Upper lobe of left lung (tissue), 4 donors: Measurements from ENCODE around the gene TREX2.

Experiments used
- EP300 ChIP-seq, 4 donors: sonication (generic); formaldehyde crosslinking; IDR thresholded peaks; one replicate each; pipeline ENCODE4 v1.5.1; 2017; ENCODE audit warnings: antibody characterized with exemption in 4 of 4, control low read depth in 2 of 4
- POLR2A ChIP-seq, 4 donors: fragments of 450-650 bp; IDR thresholded peaks; one replicate each; pipeline ENCODE4 v1.5.1; 2016 to 2017; ENCODE audit warnings: antibody characterized with exemption in 4 of 4, mild to moderate bottlenecking in 2 of 4
- POLR2AphosphoS5 ChIP-seq, 2 donors: sonication (generic); formaldehyde crosslinking; IDR thresholded peaks; one replicate each; pipeline ENCODE4 v1.5.1; 2017; ENCODE audit warnings: antibody characterized with exemption in 2 of 2
- TF ChIP-seq, protein P1 (sequence below), 6 experiments: fragments of 450-650 bp in 4 of 6; fragments of 200-600 bp in 2 of 6; sonication (generic) in 2 of 6; IDR thresholded peaks; one replicate each; pipeline ENCODE4 v1.5.1; 2016 to 2019; ENCODE audit warnings: antibody characterized with exemption in 6 of 6

GRCh38 chrX:153494061-153494460 lies 48.2 kb upstream of the TREX2 start:
- TF ChIP-seq, protein P1, sequence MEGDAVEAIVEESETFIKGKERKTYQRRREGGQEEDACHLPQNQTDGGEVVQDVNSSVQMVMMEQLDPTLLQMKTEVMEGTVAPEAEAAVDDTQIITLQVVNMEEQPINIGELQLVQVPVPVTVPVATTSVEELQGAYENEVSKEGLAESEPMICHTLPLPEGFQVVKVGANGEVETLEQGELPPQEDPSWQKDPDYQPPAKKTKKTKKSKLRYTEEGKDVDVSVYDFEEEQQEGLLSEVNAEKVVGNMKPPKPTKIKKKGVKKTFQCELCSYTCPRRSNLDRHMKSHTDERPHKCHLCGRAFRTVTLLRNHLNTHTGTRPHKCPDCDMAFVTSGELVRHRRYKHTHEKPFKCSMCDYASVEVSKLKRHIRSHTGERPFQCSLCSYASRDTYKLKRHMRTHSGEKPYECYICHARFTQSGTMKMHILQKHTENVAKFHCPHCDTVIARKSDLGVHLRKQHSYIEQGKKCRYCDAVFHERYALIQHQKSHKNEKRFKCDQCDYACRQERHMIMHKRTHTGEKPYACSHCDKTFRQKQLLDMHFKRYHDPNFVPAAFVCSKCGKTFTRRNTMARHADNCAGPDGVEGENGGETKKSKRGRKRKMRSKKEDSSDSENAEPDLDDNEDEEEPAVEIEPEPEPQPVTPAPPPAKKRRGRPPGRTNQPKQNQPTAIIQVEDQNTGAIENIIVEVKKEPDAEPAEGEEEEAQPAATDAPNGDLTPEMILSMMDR (IDR thresholded peaks at IDR 0.05), result no peak
- TF ChIP-seq POLR2A (IDR thresholded peaks at IDR 0.05) (no peak), EP300 (IDR thresholded peaks at IDR 0.05) (no peak), POLR2AphosphoS5 (IDR thresholded peaks at IDR 0.05) (no peak)
